GM18519 (cell line): ENCODE results near the gene TP73.

Experiments
- ATAC-seq: cut with Tn5 transposase; IDR thresholded peaks from one replicate; pipeline ENCODE4 v1.9.1; 2021; ENCODE audit warnings: mild to moderate bottlenecking, moderate library complexity; ENCODE audit not compliant: unreplicated experiment, low FRiP score

TP73 gene

GRCh38 chr1:3700631-3701030, 48.3 kb downstream of the TP73 start:
- no peak for ATAC-seq

DNA sequence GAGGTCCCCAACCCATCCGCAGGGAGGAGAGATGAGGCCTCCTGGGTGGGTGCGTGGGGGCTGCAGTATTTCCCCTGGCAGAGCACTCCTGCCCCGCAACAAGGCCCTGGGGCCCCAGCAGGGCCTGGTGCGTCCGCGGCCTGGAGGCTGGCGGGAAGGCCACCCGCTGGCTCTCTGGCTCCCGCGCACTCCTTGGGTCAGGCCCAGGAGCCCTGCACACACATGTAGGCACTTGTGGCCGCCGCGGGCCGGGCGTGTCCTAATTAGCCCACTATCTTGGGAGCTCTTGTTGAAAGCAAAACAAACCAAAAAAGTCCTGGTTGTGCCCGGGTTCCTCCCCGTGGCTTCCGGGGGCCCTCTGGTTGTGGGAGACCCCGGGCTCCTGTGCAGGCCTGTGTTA, 50.2 kb downstream of the TP73 start:
- no peak for ATAC-seq

DNA sequence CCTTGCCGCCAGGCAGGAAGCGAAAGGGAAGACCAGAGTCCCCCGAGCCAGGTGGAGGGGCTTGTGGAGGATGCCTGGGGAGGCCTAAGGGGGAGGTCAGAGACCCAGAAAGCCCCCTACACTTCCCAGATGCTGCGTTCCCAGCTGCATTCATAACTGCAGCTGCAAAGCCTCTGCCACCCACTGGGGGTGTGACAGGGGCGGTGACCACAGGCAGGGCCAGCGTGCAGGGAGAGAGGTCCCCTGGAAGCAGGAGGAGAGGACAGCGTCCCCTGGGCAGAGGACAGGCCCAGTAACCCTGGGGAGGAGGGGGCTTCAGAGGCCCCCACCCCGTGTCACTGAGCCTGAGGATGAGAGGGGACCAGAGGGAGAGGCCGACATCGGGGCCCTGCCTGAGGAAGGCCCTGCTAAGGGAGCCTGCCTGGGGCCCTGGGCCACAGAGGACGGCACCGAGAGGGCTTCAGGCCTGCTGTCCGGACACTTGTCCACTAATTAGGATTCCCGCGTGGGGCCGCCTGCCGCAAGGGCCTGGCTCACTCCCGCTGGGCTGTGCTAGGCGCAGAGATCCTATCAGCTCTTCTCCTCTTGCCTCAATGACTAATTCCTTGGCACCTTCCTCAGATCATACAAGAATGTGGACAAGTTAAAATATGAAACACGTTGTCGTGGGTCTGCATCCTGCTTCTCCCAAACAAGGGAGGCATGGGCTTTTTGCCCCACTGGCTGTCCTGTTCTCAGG, 50.8 kb downstream of the TP73 start:
- ATAC-seq: no peak

GRCh38 chr1:3703786-3704371, 51.6 kb downstream of the TP73 start:
- no peak for ATAC-seq

- ATAC-seq: no peak
These were observed 53.1 kb downstream of the TP73 start for GRCh38 chr1:3705341-3705950.

- ATAC-seq: no peak
These were observed 54.5 kb downstream of the TP73 start for GRCh38 chr1:3706651-3707297.

DNA sequence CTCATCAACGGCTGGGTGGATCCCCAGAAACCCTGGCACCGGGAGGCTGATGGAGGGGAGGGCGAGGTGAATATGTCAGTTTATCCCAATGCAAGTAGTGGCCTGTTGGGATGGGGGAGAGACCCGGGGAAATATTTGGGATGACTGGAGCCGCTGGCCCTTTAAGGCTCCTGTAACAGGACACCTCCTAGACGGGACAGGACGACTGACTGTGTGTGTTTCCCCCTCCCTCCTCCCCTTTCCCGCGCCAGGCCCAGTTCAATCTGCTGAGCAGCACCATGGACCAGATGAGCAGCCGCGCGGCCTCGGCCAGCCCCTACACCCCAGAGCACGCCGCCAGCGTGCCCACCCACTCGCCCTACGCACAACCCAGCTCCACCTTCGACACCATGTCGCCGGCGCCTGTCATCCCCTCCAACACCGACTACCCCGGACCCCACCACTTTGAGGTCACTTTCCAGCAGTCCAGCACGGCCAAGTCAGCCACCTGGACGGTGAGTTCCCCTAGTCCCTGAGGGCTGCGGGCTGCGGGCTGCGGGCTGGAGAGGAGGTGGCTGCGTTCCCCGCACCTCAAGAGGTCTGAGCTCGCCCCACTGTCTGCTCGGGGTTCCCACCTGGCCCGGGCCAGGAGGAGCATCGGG, 55.1 kb downstream of the TP73 start:
- no peak for ATAC-seq

GRCh38 chr1:3707939-3708328, 55.6 kb downstream of the TP73 start:
- no peak for ATAC-seq

GRCh38 chr1:3708791-3709190, 56.5 kb downstream of the TP73 start:
- ATAC-seq: no peak

DNA sequence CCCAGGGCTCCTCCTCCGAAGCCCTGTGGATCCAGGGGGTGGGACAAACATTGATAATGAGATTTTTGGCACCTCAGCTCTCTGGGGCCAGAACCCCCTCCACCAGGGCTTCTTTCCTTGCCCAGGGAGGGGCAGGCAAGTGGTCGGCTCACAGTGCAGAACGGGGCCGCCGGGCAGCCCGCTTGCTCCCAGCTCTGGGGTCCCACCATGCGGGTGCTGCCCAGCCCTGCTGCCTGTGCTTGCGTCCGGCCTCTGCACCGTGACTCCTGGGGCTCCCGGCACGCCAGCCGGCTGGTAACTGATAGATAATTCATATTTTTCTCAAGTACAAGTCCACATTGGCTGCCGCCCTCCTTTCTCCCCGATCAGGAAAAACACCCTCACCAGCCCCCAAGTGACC, 57.9 kb downstream of the TP73 start:
- ATAC-seq: no peak

GRCh38 chr1:3711381-3711779, 59.1 kb downstream of the TP73 start:
- ATAC-seq: no peak

DNA sequence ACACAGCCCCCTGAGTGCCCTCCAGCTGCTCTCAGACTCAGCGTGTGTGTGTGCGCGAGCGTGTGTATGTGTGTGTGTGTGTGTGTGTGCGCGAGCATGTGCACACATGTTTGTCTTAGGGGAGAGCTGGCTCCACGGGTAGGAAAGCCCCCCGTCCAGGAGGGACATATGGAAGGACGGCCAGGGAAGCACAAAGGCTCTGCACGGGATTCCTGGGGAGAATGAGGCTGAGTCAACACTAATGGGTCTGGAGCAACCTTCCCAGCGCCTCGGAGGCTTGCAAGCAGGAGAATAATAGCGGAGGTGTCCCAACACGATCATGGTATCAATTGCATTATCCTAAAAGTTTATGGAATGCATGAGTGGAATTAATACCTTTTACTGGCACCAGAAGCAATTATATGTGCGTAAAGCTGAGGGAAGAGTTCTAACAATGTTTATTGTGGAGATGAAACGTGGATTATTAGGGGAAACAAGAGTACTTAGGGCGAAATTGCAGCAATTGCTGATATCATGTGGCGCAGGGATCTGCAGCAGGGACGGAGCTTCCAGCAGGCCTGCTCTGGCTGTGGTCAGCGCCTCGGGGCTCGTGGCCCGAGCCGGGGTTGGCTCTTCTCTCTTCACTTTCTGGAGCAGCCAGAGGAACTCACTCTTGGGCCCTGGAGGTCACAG, 59.6 kb downstream of the TP73 start:
- ATAC-seq: no peak

GRCh38 chr1:3712573-3713535, 60.5 kb downstream of the TP73 start:
- ATAC-seq: no peak

GRCh38 chr1:3713840-3714239, 61.5 kb downstream of the TP73 start:
- no peak for ATAC-seq

- no peak for ATAC-seq
These were observed 62.0 kb downstream of the TP73 start for GRCh38 chr1:3714284-3714741.

DNA sequence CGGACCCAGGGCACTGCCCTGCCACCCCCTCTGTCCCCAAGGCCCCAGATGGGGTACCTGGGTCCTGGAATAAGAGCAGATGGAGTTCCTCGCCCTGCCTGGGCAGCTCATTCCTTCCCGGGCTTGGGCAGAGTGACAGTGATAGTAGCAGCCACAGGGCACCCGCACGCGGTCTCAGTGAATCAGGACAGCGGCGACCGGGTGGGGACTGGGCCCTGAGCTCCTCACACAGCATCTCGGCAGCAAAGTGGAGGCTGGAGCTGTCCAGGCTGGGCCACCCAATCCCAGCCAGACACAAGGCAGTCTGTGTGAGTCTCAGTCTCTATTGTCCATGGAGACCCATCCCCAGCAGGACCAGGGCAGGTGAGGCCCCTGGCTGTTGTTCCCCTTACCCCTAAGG, 62.5 kb downstream of the TP73 start:
- ATAC-seq: no peak

GRCh38 chr1:3716351-3716750, 64.0 kb downstream of the TP73 start:
- no peak for ATAC-seq

GRCh38 chr1:3717041-3717714, 64.9 kb downstream of the TP73 start:
- ATAC-seq: no peak
